GM18858 (cell line): ENCODE data around the gene RINL.
"Not testable (repeated sequence)": the region's sequence is repeated elsewhere in the genome, so short reads cannot be mapped to it uniquely, and the experiment has no call there.

ENCODE experiments used
- ATAC-seq: cut with Tn5 transposase; IDR thresholded peaks from one replicate; pipeline ENCODE4 v1.9.1; 2021; ENCODE audit not compliant: unreplicated experiment

The RINL gene

GRCh38 chr19:38878575-38879399 is 712 bp upstream of the RINL start:
- ATAC-seq = no peak

DNA sequence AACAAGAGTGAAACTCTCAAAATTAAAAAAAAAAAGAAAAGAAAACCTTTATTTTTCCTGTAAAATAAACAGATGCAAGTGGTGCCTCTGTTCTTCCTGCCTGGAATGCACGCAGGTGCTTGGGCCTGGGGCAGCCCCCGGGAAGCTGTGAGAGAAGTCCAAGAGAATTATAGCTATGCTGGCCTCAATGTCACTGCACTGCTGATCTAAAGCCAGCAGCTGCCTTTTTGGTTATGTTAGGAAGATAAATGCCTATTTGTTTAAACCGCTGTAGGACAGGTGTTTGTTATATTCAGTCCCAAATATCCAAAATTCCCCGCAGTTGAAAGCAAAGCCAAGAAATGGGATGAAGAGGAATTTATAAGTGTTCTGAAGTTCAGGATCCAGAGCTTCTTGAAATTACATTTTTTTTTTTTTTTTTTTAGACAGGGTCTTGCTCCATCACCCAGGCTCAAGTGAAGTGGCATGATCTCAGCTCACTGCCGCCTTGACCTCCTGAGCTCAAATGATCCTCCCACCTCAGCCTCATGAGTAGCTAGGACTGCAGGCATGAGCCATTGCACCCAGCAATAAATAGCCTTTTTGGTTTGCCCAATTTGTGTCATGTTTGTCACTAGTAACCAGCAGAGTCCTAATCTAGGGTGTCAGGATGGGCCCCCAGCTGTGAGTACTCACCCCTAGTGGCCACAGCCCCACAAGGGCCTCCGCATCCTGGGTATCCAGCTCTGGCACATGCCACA is 2.2 kb downstream of the RINL start:
- no peak for ATAC-seq

- not testable (repeated sequence) for ATAC-seq
Observed at GRCh38 chr19:38873400-38873799, 4.7 kb downstream of the RINL start.

DNA sequence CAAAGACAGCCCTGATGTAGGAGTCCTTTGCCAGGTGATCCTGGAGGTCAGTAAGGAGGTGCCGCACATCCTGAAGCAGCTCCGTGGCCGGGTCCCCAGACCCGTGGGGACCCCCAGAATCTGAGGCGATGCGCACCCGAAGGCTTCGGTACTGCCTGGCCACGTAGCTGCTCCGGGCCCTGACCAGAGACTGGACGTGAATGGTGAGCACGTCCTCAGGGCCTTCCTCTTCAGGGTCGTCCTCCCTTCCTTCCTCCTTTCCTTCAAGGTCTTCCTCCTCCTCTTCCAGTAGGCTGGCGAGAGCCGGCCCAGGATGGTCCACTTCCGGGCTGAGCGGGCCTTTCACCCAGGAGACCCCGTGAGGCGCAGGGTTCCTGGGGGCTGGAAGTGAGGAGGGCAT is 7.5 kb downstream of the RINL start:
- ATAC-seq = no peak

DNA sequence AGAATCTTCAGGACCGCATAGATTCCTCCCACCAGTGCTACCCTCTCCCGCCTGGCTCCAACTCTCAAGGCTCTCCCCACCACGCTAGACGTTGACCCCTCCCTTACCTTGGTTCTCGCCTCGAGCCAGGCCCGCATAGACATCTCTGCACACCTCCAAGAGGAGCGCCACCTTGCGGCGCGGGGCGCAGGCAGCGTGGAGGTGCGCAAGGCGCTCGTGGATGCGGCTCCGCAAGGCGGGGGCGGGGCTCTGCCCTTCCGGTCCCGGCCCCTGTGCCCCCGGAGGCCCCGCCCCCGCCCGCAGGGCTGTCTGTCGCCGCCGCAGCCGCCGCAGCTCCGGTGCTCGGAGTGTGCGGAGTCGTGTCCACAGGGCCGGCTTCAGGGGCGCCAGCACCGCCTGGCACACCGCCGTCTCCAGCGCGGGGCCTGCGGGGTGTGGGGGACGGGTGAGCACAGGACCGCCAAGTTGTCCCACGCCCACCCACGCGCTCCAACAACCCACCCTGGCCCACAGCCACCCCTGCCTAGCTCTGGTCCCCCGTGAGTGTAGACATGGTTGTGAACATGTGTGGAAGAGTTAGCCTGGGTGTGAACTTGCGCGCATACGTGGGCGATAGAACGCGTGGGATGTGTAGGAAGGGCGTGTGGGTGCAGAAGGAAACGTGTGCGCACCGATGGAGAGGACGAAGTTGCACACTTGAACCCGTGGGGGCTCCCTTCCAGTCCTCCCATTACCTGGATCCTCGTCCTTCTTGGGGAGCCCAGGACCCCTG is 8.1 kb downstream of the RINL start:
- no peak for ATAC-seq

DNA sequence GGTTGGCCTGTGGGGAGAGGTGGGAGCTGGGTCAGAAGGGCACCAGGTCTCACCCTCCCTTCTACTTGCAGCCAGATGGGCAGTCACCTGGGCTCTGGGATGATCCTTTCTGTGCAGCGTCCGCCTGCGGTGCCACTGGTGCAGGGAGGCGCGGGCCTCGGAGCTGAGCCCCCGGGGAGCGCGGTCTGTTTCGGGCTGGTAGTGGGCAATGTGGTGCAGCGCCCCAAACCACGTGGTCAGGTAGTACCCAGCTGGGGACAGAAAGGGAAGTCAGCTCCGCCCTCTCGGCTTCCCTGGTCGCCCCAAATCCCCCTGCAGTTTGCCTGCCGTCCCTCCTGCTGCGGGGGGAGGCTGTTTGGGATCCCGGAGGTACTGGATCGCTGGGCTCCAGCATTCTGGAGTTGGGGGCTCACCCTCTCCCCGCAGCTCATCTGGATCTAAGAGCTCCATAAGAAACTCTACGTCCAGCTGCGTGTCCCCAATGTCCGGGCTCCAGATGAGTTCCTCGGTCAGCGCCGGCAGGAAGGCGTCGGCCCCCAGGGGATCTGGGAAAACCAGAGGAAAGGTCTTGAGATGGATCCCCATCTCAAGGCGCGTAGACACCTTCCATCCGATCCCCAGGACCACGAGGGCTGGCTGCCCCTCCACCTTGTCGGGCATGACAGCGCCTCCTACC is 8.8 kb downstream of the RINL start:
- ATAC-seq = no peak

DNA sequence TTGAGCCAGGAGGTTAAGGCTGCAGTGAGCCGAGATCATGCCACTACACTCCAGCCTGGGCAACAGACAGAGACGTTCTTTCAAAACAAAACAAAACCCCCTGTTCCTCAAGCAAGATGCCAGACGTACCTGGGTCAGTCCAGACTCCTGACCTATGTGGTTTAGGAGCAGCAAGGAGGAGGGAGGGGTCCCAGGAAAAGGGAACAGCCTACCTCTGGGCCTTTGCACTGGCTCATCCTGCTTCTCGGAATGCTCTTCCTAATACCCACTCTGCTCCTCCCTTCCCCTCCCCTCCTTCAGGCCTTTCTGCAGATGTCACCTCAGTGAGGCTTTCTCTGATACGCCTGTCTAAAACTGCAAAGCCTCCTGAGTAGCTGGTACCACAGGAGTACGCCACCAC is 9.5 kb downstream of the RINL start:
- no peak for ATAC-seq

DNA sequence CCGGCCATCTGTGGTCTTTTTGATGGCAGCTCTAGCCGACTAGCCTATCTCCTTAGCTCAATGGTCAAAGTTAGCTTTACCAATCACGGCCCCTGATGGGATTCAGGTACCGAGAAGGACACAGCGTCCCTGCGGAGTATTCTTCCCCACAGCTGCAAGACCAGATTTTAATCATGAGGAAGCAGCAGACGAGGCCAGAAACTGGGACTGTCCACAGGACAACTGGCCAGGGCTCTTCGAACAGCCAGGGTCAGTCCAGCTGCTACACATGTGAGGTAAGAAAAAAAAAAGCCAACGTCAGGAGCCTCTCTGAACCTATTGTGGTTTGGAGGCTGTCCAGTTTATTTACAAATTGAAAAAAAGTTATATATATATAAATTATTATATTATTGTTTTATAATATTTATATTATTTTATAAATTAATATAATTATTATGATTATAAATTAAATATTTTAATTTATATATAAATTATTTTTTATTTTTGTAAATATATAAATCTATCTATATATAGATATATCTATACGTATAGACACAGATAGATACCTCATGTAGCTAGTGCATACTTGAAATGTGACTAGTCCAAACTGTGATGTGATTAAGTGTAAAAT is 10.8 kb downstream of the RINL start:
- ATAC-seq = no peak

- ATAC-seq = no peak
Observed at GRCh38 chr19:38862321-38863059, 15.6 kb downstream of the RINL start.

DNA sequence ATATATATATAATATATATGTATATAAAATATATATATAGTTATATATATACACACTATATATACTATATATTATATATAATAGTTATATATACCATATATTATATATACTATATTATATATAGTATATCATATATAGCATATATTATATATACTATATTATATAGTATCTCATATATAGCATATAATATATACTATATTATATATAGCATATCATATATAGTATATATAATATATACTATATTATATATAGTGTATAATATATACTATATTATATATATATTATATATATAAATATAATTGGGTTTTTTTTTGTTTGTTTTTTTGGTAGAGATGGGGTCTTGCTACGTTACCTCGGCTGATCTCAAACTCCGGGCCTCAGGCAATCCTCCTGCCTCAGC is 16.7 kb downstream of the RINL start:
- ATAC-seq = no peak

DNA sequence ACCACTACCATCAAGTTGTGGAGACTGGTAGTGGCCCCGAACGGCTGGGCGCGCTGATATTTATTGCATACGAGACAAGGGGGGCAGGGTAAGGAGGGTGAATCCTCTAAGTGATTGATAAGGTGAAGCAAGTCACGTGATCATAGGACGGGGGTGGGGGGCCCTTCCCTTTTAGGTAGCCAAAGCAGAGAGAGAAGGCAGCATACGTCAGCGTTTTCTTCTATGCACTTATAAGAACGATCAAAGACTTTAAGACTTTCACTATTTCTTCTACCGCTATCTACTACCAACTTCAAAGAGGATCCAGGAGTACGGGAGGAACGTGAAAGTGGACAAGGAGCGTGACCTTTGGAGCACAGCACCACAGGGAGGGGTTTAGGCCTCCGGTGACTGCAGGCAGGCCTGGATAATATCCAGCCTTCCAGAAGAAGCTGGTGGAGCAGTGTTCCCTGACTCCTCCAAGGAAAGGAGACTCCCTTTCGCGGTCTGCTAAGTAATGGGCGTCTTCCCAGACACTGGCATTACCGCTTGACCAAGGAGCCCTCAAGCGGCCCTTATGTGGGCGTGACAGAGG is 18.4 kb downstream of the RINL start:
- ATAC-seq = not testable (repeated sequence)

DNA sequence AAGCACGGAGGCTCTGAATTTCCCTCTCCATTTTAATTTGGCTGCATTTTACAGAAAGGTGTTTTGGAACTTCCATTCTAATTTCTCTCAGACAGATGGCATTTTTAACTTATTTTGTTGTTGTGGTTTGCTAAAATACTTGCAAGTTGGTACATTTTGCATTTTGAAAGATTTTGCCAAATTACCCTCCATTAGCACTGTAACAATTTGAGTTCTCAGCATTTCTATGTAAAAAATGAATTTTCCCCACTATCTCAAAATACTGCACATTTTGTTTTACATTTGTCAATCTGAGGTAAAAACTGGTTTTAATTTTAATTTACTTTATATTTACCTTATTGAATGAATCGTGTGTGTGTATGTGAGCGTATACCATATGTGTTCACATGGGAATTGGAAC is 21.3 kb downstream of the RINL start:
- no peak for ATAC-seq

- not testable (repeated sequence) for ATAC-seq
Observed at GRCh38 chr19:38855751-38856150, 22.3 kb downstream of the RINL start.

DNA sequence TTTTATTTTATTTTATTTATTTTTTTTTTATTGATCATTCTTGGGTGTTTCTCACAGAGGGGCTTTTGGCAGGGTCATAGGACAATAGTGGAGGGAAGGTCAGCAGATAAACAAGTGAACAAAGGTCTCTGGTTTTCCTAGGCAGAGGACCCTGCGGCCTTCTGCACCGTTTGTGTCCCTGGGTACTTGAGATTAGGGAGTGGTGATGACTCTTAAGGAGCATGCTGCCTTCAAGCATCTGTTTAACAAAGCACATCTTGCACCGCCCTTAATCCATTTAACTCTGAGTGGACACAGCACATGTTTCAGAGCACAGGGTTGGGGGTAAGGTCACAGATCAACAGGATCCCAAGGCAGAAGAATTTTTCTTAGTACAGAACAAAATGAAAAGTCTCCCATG is 23.1 kb downstream of the RINL start:
- ATAC-seq = not testable (repeated sequence)

DNA sequence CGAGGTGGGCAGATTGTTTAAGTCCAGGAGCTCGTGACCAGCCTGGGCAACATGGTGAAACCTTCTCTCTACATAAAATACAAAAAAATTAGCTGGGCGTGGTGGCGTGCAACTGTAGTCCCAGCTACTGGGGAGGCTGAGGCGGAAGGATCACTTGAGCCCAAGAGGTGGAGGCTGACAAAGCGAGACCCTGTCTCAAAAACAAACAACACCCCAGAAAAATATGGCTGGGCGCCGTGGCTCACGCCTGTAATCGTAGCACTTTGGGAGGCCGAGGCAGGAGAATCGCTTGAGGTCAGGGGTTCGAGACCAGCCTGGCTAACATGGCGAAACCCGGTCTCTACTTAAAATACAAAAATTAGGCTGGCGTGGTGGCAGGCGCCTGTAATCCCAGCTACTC is 24.9 kb downstream of the RINL start:
- no peak for ATAC-seq

DNA sequence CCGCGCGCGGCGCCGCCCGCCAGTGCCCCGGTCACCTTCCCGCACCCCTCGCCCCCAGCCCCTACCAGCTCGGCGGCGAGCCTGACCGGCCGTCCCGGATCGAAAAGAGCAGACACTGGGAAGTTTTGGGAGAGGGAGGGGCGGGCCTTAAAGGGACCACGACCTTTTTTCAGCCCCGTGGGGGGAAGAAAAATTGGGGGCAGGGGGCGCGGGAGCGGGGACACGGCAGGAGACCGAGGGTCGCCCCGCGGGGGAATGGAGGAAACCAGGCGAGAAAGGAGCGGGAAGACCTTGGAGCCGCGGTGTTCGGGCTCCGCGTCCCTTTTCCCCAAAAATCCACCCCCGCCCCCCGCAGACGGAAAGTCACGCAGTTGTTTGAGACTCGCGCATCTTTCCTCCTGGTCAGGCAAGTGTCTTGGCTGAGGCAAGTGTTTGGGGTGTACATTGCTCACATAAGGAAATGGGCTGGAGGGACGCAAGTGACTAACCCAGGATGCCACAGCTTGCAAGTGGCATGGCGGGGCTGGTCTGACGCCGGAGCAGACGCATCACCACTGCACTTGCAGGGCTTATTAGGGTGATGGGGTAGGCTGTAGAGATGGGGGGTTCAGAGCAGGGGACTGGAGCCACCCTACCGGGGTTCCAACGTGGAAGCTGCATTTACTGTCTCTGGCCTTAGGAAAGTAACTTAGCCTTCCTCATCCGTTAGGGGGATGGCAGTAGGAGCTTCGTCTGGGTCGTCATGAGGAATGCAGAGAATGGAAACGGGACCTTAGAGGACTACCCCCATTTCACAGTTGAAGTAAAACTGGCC is 25.6 kb downstream of the RINL start:
- no peak for ATAC-seq

DNA sequence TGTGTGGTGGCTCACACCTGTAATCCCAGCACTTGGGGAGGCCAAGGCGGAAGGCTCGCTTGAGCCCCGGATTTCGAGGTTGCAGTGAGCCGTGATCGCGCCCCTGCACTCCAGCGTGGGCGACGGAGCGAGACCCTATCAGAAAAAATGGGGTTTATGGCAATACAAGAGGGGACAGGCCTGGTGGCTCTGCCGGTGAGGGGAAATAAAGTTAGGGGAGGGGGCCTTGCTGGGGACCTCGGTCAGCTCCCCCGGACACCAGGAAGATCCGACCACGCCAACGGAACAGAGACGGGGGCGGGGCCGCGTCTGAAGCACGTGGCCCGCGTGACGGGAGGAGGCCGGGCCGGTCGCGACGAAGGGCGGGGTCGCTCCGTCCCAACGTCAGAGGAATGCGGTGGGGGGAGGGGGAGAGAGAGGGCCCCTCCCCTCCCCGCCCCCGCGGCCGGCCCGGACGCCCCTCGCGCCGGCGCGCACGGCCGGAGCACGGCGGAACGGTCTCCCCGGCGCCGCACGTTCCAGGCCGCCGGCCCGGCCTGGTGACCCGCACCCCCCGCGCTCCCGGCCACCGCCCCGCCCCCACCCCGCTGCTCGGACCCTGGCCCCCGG is 26.3 kb downstream of the RINL start:
- ATAC-seq = no peak

DNA sequence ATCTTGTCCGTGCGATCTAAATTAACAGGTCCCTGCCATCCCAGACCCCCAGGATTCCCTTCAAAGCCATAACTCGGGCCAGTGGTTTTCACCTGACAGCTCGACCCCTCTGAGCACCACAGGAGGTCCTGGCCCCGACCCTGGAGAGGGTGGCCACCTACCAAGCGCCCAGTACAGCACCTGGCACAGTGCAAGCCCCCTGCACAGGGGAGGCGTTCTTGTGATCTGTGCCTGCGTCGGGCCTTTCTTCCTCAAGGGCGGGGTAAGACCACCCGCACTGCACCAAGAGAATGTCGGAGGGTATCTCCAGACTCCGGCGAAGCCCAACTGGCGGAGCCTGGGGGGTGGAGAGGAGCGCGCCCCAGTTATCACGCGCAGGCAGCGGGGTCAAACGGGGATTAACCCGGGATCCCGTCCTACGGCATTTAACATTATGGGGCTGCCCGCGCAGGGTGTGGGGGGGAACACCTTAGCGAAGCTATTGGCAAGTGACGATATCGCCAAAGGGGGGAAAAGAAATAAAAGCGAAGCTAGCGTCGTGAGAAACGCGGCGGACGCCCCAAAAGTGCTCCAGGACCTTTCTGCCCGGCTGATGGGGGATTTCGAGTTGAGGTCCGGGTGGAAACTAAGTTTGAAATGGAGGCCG is 27.0 kb downstream of the RINL start:
- ATAC-seq = no peak
